Lower leg skin (tissue), 4 donors: Measurements from ENCODE around the gene NEB. TPM values are rescaled to one million over a fixed set of nuclear protein-coding genes. Genes with fewer than 3 reads are reported as not detected.
A peak's percentile ranks its signal among the peaks of the same experiment; 100 is the strongest.

Experiments
- DNase-seq, 2 donors: peaks; one replicate each; pipeline ENCODE4 v3.0.0-alpha.2; 2019; ENCODE audit warnings: low spot score in 2 of 2
- H3K4me3 ChIP-seq: fragments of 200-600 bp; sonication (generic); 2 replicates; pipeline ENCODE4 v1.5.1; 2017; ENCODE audit warnings: mild to moderate bottlenecking, low read depth; ENCODE audit not compliant: poor library complexity, severe bottlenecking
- POLR2A ChIP-seq, 2 donors: fragments of 450-650 bp; IDR thresholded peaks; one replicate each; pipeline ENCODE4 v1.6.1; 2016 to 2017; ENCODE audit warnings: antibody characterized with exemption in 2 of 2, mild to moderate bottlenecking in 1 of 2, moderate library complexity in 1 of 2
- WGBS, 2 donors: methylation state at CpG; one replicate each; pipeline ENCODE4 v1.1.5; 2018; 5-methylcytosine and 5-hydroxymethylcytosine counted together
- intact Hi-C: fragments of 100-400 bp; cut with DNase I; formaldehyde crosslinking; loops from one replicate; pipeline ENCODE4 v1.15.0; 2023; ENCODE audit warnings: low total_unique reads
- total RNA-seq, 4 donors: library from RNA; depleted of rRNA; stranded (reverse); fragments of >200 nt; gene quantifications; one replicate each; pipeline ENCODE4 v1.1.0, GENCODE V29; 2016
- TF ChIP-seq, protein P1 (sequence below), 3 donors: fragments of 450-650 bp; IDR thresholded peaks; one replicate each; pipeline ENCODE4 v1.5.1; 2016; ENCODE audit warnings: antibody characterized with exemption in 3 of 3, mild to moderate bottlenecking in 3 of 3, moderate library complexity in 2 of 3

The NEB gene
- total RNA-seq, 4 donors from 2014 or later, result 4.7 to 15.6 (median 6.9) TPM

DNA sequence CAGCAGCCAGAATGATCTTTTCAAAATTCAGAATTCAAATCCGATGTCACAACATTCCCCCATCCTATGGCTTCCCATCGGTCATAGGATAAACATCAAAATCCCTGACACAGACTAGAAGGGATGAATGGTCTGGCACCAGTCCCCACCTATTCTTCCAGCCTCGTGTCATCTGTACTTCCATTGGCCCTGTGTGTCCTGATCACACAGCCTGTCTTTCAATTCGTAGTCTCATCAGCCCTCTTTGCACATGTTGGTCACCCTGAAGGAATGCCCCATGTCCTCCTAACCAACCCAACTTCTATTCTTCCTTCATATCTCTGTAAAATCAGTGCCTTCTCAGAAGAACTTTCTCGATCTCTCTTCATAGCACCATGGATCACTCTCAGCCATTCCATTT, 157.2 kb downstream of the NEB start:
- intact Hi-C loops, result no loop called here
- WGBS, 2 donors, result 91 to 94% methylated on average over 5 of the region's 5 CpGs

DNA sequence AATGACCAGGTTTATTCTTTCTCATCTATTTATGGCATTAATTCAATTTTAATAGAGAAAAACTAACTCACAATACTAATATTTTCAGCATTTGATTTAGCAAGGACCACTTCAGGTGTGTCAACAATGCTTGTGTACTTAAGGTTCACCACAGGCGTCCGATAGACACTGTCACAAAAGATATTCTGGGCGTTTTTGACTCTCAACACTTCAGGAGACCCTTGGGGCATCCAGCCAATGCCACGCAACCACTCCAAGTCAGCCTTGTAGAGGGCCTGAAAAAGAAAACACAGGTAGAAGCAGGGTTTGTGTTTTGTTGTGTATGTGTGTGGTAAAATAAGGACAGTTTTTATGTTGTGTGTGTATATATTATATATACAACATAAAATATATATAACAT, 158.2 kb downstream of the NEB start:
- 84% methylated on average over 4 of the region's 4 CpGs for WGBS, 2 donors
- H3K4me3 ChIP-seq, result no peak overlapping the region
- DNase-seq, result no peak
- no peak for TF ChIP-seq POLR2A (IDR thresholded peaks at IDR 0.05)
- TF ChIP-seq, protein P1, sequence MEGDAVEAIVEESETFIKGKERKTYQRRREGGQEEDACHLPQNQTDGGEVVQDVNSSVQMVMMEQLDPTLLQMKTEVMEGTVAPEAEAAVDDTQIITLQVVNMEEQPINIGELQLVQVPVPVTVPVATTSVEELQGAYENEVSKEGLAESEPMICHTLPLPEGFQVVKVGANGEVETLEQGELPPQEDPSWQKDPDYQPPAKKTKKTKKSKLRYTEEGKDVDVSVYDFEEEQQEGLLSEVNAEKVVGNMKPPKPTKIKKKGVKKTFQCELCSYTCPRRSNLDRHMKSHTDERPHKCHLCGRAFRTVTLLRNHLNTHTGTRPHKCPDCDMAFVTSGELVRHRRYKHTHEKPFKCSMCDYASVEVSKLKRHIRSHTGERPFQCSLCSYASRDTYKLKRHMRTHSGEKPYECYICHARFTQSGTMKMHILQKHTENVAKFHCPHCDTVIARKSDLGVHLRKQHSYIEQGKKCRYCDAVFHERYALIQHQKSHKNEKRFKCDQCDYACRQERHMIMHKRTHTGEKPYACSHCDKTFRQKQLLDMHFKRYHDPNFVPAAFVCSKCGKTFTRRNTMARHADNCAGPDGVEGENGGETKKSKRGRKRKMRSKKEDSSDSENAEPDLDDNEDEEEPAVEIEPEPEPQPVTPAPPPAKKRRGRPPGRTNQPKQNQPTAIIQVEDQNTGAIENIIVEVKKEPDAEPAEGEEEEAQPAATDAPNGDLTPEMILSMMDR (IDR thresholded peaks at IDR 0.05), result no peak
- intact Hi-C loops, result no loop called here

More for the DNA sequence above, 157.2 kb downstream of the NEB start:
- no peak overlapping the region for H3K4me3 ChIP-seq
- no peak for TF ChIP-seq POLR2A (IDR thresholded peaks at IDR 0.05)
- TF ChIP-seq, protein P1 (IDR thresholded peaks at IDR 0.05), result no peak
- no peak for DNase-seq

DNA sequence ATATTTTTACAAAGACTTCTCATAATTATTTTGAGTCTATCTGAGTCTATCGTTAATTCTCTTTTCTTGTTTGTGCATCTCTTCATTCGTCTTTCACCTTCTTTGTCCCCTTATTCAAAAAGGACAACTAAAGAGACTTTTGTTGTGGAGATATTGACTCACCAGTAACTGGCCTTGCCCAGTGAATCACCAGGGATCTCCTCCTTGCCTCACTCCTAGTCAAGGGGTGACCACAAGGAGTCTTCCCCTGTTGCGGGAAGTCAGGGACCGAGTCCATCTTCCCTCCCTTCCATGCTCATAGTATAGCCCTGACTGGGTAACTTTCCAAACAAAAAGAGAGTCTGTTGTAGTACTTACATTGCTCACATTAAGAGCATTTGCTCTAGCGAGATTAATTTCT, 158.9 kb downstream of the NEB start:
- 95 to 96% methylated on average over 5 of the region's 5 CpGs for WGBS, 2 donors
- no peak overlapping the region for H3K4me3 ChIP-seq
- intact Hi-C loops, result no loop called here
- TF ChIP-seq, protein P1 (IDR thresholded peaks at IDR 0.05), result no peak
- TF ChIP-seq POLR2A (IDR thresholded peaks at IDR 0.05), result no peak
- peak in 1 of 2 donors; percentile 29 for DNase-seq

DNA sequence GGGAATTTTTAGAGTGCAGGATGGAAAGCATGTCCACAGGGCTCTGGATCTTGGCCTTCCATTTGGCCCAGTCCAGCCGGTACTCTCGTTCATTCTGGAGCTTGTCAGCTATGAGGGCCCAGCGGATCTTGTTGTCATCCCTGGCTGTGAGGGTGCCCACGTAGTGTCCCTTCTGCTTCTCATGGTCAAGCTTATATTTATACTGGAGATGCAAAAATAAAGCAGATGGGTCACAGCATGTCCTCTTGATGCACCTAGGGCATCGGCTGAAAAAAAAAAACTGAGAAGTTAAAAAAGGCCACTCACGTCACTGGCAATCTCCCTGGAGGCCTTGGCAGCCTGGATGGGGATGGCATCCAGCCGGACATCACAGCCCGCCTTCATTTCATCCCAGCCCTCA, 164.1 kb downstream of the NEB start:
- intact Hi-C loops, result no loop called here
- TF ChIP-seq, protein P1 (IDR thresholded peaks at IDR 0.05), result no peak
- no peak for TF ChIP-seq POLR2A (IDR thresholded peaks at IDR 0.05)
- 93 to 97% methylated on average over 8 of the region's 8 CpGs for WGBS, 2 donors
- DNase-seq, result peak in 1 of 2 donors; percentile 70
- H3K4me3 ChIP-seq, result no peak overlapping the region

DNA sequence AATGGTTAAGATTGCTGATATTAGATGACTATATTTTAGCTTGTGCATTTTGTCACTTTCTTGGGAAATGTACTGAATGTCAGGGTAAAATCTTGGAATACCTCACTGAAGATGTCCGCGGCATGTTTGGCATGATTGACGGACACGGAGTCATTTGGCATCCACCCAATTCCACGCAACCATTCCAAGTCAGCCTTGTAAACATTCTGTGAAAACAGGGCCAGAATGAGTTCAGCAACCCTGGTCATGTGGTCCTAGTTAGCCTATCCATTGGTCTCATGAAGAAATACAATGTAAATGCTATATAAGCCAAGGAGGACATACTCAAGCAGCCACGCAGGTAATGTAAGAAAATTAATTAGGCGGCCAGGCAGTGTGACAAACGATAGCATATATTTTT, 165.1 kb downstream of the NEB start:
- peak in 1 of 2 donors; percentile 36 for DNase-seq
- TF ChIP-seq POLR2A (IDR thresholded peaks at IDR 0.05), result no peak
- TF ChIP-seq, protein P1 (IDR thresholded peaks at IDR 0.05), result no peak
- H3K4me3 ChIP-seq, result no peak overlapping the region
- 57 to 59% methylated on average over 8 of the region's 8 CpGs for WGBS, 2 donors
- intact Hi-C loops, result no loop called here

DNA sequence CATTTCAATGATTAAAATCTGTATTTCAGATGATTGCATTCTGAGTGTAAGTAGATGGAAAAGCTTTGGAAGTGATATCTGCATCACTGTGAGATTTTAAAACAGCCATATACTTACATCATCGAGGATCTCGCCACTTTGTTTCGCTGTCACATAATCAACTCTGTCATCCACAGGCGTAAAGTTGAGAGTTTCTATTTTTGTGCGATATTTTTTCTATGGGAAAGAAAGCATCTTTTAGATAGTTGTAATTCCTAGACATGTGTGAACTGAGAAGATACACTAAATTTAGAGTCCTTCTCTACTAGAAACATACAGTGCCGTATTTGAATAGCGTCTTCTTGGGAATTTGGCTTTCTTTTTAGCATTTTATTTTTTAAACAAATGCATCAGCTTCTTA, 165.8 kb downstream of the NEB start:
- no peak for TF ChIP-seq POLR2A (IDR thresholded peaks at IDR 0.05)
- TF ChIP-seq, protein P1 (IDR thresholded peaks at IDR 0.05), result no peak
- H3K4me3 ChIP-seq, result no peak overlapping the region
- no peak for DNase-seq
- WGBS, 2 donors, result 72 to 86% methylated on average over 7 of the region's 7 CpGs
- intact Hi-C loops, result no loop called here
